22Rv1 (cell line): ENCODE data around the gene CFL1.

Experiments
- H3K27ac ChIP-seq: fragments of 450-650 bp; 2 replicates; pipeline ENCODE4 v1.5.1; 2017
- CTCF ChIP-seq: fragments of 450-650 bp; IDR thresholded peaks from 2 replicates; pipeline ENCODE4 v1.5.1; 2017; ENCODE audit warnings: mild to moderate bottlenecking
- ZFX ChIP-seq: fragments of 450-650 bp; IDR thresholded peaks from 2 replicates; pipeline ENCODE4 v1.6.1; 2017; ENCODE audit warnings: antibody characterized with exemption, borderline replicate concordance

Gene CFL1

GRCh38 chr11:65808744-65809341 lies 49.1 kb downstream of the CFL1 start:
- TF ChIP-seq ZFX (no peak), CTCF (no peak)
- H3K27ac ChIP-seq, result no peak overlapping the region

- no peak overlapping the region for H3K27ac ChIP-seq
- no peak for TF ChIP-seq CTCF
- TF ChIP-seq ZFX, result no peak
Measured at GRCh38 chr11:65806979-65807378, 51.0 kb downstream of the CFL1 start.
